ENCODE measurements around the gene ERGIC3.

DNA sequence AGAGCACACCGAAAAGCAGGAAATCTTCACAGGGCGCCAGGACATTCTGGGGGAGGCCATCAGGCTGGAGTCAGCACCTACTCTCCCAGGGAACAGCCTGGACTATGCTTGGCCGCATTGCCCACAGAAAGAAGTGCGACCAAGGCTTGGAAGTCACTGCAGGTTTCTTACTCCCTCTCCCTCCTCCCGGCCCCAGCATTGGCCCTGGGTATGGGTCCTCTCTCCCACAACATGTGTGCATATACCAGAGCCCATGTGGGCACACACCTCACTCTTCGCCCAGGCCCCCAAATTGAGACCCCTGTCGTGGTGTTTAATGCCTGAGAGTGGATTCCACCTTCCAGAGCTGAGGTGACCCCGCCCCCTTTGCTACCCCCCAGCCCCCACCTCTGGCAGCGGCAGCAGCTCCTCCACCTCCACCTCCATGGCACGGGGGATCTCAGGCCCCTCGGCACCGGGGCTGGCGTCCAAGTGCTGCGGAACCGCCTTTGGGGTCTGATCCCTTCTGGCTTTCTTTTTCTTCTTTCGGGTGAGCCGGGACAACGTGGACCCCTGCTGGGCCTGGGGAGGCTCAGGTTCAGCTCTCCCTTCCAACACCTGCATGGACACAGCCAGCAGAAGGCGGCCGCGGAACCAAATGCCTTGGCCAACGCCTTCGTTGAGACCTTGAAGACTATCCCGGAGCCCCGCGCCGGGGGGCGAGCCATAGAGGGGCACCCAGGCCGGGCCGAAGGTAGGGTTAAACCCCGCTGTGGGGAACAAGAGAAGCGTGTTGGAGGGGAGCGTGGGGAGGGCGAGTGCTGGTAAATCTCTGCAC is 58.5 kb downstream of the ERGIC3 start:
- TF ChIP-seq, protein P1, sequence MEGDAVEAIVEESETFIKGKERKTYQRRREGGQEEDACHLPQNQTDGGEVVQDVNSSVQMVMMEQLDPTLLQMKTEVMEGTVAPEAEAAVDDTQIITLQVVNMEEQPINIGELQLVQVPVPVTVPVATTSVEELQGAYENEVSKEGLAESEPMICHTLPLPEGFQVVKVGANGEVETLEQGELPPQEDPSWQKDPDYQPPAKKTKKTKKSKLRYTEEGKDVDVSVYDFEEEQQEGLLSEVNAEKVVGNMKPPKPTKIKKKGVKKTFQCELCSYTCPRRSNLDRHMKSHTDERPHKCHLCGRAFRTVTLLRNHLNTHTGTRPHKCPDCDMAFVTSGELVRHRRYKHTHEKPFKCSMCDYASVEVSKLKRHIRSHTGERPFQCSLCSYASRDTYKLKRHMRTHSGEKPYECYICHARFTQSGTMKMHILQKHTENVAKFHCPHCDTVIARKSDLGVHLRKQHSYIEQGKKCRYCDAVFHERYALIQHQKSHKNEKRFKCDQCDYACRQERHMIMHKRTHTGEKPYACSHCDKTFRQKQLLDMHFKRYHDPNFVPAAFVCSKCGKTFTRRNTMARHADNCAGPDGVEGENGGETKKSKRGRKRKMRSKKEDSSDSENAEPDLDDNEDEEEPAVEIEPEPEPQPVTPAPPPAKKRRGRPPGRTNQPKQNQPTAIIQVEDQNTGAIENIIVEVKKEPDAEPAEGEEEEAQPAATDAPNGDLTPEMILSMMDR (conservative IDR thresholded peaks at IDR 0.05 in 1 of 2, IDR thresholded peaks at IDR 0.05 in 1 of 2; ENCODE audit: extremely low read depth in 1 of 2, insufficient read depth in 1 of 2, low read depth in 1 of 2, low read length in 2 of 2) = no peak
- no peak for TF ChIP-seq EZH2 (IDR thresholded peaks at IDR 0.05; ENCODE audit: borderline replicate concordance, low read length)
